ENCODE data around the gene CAMK2B.

DNA sequence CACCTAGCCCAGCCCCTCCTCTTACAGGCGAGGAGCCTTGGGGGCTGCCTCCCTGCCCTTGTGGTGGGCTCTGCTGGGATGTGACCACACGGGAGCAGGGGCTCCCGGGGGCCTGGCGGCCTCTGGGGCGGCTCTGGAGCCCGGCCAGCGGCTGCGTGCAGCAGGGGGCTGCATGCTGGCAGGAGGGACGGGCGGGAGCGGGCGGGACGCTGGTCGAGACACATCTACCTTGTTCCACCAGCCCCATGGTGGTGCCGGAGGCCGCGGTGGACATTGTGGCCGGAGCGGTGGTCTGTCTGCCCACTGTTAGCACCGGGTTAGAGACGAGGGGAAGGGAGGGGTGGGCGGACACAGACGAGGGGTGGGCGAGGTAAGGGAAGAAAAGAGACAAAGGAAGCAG, 86.0 kb downstream of the CAMK2B start:
- no peak for TF ChIP-seq CREB1 (CRISPR knock-in tag; IDR thresholded peaks at IDR 0.05; ENCODE audit: low read depth)
- TF ChIP-seq, protein P1, sequence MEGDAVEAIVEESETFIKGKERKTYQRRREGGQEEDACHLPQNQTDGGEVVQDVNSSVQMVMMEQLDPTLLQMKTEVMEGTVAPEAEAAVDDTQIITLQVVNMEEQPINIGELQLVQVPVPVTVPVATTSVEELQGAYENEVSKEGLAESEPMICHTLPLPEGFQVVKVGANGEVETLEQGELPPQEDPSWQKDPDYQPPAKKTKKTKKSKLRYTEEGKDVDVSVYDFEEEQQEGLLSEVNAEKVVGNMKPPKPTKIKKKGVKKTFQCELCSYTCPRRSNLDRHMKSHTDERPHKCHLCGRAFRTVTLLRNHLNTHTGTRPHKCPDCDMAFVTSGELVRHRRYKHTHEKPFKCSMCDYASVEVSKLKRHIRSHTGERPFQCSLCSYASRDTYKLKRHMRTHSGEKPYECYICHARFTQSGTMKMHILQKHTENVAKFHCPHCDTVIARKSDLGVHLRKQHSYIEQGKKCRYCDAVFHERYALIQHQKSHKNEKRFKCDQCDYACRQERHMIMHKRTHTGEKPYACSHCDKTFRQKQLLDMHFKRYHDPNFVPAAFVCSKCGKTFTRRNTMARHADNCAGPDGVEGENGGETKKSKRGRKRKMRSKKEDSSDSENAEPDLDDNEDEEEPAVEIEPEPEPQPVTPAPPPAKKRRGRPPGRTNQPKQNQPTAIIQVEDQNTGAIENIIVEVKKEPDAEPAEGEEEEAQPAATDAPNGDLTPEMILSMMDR (conservative IDR thresholded peaks at IDR 0.05; ENCODE audit: low read depth in 2 of 2), result no peak
- no peak for TF ChIP-seq POLR2AphosphoS5 (IDR thresholded peaks at IDR 0.05; ENCODE audit: low read depth)
- TF ChIP-seq EZH2phosphoT487 (IDR thresholded peaks at IDR 0.05; ENCODE audit: unreplicated experiment), result no peak
- no peak for TF ChIP-seq EZH2 (IDR thresholded peaks at IDR 0.05; ENCODE audit: low read depth, unreplicated experiment)
- TF ChIP-seq, protein P2, sequence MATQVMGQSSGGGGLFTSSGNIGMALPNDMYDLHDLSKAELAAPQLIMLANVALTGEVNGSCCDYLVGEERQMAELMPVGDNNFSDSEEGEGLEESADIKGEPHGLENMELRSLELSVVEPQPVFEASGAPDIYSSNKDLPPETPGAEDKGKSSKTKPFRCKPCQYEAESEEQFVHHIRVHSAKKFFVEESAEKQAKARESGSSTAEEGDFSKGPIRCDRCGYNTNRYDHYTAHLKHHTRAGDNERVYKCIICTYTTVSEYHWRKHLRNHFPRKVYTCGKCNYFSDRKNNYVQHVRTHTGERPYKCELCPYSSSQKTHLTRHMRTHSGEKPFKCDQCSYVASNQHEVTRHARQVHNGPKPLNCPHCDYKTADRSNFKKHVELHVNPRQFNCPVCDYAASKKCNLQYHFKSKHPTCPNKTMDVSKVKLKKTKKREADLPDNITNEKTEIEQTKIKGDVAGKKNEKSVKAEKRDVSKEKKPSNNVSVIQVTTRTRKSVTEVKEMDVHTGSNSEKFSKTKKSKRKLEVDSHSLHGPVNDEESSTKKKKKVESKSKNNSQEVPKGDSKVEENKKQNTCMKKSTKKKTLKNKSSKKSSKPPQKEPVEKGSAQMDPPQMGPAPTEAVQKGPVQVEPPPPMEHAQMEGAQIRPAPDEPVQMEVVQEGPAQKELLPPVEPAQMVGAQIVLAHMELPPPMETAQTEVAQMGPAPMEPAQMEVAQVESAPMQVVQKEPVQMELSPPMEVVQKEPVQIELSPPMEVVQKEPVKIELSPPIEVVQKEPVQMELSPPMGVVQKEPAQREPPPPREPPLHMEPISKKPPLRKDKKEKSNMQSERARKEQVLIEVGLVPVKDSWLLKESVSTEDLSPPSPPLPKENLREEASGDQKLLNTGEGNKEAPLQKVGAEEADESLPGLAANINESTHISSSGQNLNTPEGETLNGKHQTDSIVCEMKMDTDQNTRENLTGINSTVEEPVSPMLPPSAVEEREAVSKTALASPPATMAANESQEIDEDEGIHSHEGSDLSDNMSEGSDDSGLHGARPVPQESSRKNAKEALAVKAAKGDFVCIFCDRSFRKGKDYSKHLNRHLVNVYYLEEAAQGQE (IDR thresholded peaks at IDR 0.05; ENCODE audit: unreplicated experiment), result no peak
- no peak for TF ChIP-seq ZNF114 (CRISPR knock-in tag; IDR thresholded peaks at IDR 0.05)
- no peak for TF ChIP-seq JUNB (IDR thresholded peaks at IDR 0.05; ENCODE audit: unreplicated experiment)
- TF ChIP-seq, protein P3, sequence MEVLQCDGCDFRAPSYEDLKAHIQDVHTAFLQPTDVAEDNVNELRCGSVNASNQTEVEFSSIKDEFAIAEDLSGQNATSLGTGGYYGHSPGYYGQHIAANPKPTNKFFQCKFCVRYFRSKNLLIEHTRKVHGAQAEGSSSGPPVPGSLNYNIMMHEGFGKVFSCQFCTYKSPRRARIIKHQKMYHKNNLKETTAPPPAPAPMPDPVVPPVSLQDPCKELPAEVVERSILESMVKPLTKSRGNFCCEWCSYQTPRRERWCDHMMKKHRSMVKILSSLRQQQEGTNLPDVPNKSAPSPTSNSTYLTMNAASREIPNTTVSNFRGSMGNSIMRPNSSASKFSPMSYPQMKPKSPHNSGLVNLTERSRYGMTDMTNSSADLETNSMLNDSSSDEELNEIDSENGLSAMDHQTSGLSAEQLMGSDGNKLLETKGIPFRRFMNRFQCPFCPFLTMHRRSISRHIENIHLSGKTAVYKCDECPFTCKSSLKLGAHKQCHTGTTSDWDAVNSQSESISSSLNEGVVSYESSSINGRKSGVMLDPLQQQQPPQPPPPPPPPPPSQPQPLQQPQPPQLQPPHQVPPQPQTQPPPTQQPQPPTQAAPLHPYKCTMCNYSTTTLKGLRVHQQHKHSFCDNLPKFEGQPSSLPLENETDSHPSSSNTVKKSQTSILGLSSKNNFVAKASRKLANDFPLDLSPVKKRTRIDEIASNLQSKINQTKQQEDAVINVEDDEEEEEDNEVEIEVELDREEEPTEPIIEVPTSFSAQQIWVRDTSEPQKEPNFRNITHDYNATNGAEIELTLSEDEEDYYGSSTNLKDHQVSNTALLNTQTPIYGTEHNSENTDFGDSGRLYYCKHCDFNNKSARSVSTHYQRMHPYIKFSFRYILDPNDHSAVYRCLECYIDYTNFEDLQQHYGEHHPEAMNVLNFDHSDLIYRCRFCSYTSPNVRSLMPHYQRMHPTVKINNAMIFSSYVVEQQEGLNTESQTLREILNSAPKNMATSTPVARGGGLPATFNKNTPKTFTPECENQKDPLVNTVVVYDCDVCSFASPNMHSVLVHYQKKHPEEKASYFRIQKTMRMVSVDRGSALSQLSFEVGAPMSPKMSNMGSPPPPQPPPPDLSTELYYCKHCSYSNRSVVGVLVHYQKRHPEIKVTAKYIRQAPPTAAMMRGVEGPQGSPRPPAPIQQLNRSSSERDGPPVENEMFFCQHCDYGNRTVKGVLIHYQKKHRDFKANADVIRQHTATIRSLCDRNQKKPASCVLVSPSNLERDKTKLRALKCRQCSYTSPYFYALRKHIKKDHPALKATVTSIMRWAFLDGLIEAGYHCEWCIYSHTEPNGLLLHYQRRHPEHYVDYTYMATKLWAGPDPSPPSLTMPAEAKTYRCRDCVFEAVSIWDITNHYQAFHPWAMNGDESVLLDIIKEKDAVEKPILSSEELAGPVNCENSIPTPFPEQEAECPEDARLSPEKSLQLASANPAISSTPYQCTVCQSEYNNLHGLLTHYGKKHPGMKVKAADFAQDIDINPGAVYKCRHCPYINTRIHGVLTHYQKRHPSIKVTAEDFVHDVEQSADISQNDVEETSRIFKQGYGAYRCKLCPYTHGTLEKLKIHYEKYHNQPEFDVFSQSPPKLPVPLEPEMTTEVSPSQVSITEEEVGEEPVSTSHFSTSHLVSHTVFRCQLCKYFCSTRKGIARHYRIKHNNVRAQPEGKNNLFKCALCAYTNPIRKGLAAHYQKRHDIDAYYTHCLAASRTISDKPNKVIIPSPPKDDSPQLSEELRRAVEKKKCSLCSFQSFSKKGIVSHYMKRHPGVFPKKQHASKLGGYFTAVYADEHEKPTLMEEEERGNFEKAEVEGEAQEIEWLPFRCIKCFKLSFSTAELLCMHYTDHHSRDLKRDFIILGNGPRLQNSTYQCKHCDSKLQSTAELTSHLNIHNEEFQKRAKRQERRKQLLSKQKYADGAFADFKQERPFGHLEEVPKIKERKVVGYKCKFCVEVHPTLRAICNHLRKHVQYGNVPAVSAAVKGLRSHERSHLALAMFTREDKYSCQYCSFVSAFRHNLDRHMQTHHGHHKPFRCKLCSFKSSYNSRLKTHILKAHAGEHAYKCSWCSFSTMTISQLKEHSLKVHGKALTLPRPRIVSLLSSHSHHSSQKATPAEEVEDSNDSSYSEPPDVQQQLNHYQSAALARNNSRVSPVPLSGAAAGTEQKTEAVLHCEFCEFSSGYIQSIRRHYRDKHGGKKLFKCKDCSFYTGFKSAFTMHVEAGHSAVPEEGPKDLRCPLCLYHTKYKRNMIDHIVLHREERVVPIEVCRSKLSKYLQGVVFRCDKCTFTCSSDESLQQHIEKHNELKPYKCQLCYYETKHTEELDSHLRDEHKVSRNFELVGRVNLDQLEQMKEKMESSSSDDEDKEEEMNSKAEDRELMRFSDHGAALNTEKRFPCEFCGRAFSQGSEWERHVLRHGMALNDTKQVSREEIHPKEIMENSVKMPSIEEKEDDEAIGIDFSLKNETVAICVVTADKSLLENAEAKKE (CRISPR knock-in tag; IDR thresholded peaks at IDR 0.05), result no peak

All from GM23338 (cell line).